Large intestine (tissue), 3 donors: ENCODE measurements around the gene ATP2B2. TPM values are rescaled to one million over a fixed set of nuclear protein-coding genes. Genes with fewer than 3 reads are reported as not detected.

Source experiments
- DNase-seq, 2 donors: peaks; one replicate each; pipeline versions ENCODE4 v3.0.0 to v3.0.0-alpha.2; 2013
- H3K27ac ChIP-seq: one replicate; pipeline ENCODE4 v1.5.1; 2013; ENCODE audit warnings: low read length
- H3K27me3 ChIP-seq: 2 replicates; pipeline ENCODE4 v1.6.1; 2013; ENCODE audit warnings: low read length; ENCODE audit not compliant: control insufficient read depth, insufficient read depth
- H3K36me3 ChIP-seq: 2 replicates; pipeline ENCODE4 v1.6.1; 2013; ENCODE audit warnings: low read length; ENCODE audit not compliant: control insufficient read depth, insufficient read depth
- H3K4me1 ChIP-seq: one replicate; pipeline ENCODE4 v1.6.1; 2013; ENCODE audit warnings: low read length; ENCODE audit not compliant: control insufficient read depth, insufficient read depth
- H3K4me3 ChIP-seq: one replicate; pipeline ENCODE4 v1.5.1; 2013; ENCODE audit warnings: low read length
- H3K9me3 ChIP-seq: one replicate; pipeline ENCODE4 v1.6.1; 2013; ENCODE audit warnings: mild to moderate bottlenecking, low read depth, low read length, moderate library complexity; ENCODE audit not compliant: control insufficient read depth
- WGBS: methylation state at CpG from one replicate; pipeline ENCODE4 v1.1.5; 2013; ENCODE audit warnings: low lambda C conversion rate; ENCODE audit not compliant: insufficient coverage; 5-methylcytosine and 5-hydroxymethylcytosine counted together
- polyA plus RNA-seq: library from polyadenylated mRNA; unstranded; fragments of 120-200 nt; gene quantifications from one replicate; pipeline ENCODE4 v1.2.1, GENCODE V29; 2013

The ATP2B2 gene
- polyA plus RNA-seq, 1 donor = 1.5 TPM

GRCh38 chr3:10288575-10288960, 216.8 kb downstream of the ATP2B2 start:
- Histone ChIP-seq H3K4me3 (no peak overlapping the region), H3K36me3 (peaks cover 29% of the 10 kb centered on the region), H3K27me3 (no peaks in the 10 kb centered on the region), H3K4me1 (peaks cover 3% of the 10 kb centered on the region), H3K27ac (no peak overlapping the region), H3K9me3 (no peaks in the 10 kb centered on the region)
- no peak for DNase-seq
- WGBS = no CpG with 5 or more reads among the region's 11 CpGs

- no CpG with 5 or more reads among the region's 12 CpGs for WGBS
- no peaks in the 10 kb centered on the region for H3K9me3 ChIP-seq
- peaks cover 32% of the 10 kb centered on the region for H3K36me3 ChIP-seq
- no peak overlapping the region for H3K27ac ChIP-seq
- DNase-seq = no peak
- H3K27me3 ChIP-seq = no peaks in the 10 kb centered on the region
- H3K4me3 ChIP-seq = no peak overlapping the region
- peaks cover 3% of the 10 kb centered on the region for H3K4me1 ChIP-seq
Observed at GRCh38 chr3:10287936-10288574, 217.3 kb downstream of the ATP2B2 start.

GRCh38 chr3:10286596-10287295, 218.6 kb downstream of the ATP2B2 start:
- no peak overlapping the region for H3K27ac ChIP-seq
- no peak overlapping the region for H3K4me3 ChIP-seq
- peak in 1 of 2 donors; percentile 20 for DNase-seq
- no peaks in the 10 kb centered on the region for H3K9me3 ChIP-seq
- H3K36me3 ChIP-seq = peaks cover 33% of the 10 kb centered on the region
- WGBS = no CpG with 5 or more reads among the region's 2 CpGs
- H3K27me3 ChIP-seq = no peaks in the 10 kb centered on the region
- no peaks in the 10 kb centered on the region for H3K4me1 ChIP-seq

GRCh38 chr3:10286133-10286524, 219.3 kb downstream of the ATP2B2 start:
- Histone ChIP-seq H3K4me1 (no peaks in the 10 kb centered on the region), H3K36me3 (peaks cover 36% of the 10 kb centered on the region), H3K27ac (no peak overlapping the region), H3K27me3 (no peaks in the 10 kb centered on the region), H3K9me3 (no peaks in the 10 kb centered on the region), H3K4me3 (no peak overlapping the region)
- WGBS = 94% methylated on average over 3 of the region's 5 CpGs
- DNase-seq = no peak

GRCh38 chr3:10285272-10286132, 219.9 kb downstream of the ATP2B2 start:
- no CpG with 5 or more reads among the region's 12 CpGs for WGBS
- H3K27ac ChIP-seq = no peak overlapping the region
- peaks cover 43% of the 10 kb centered on the region for H3K36me3 ChIP-seq

GRCh38 chr3:10284496-10284895, 220.9 kb downstream of the ATP2B2 start:
- Histone ChIP-seq H3K36me3 (peaks cover 53% of the 10 kb centered on the region), H3K4me1 (no peaks in the 10 kb centered on the region)
- 80% methylated on average over 1 of the region's 9 CpGs for WGBS

More at GRCh38 chr3:10285272-10286132, 219.9 kb downstream of the ATP2B2 start:
- no peaks in the 10 kb centered on the region for H3K9me3 ChIP-seq
- no peaks in the 10 kb centered on the region for H3K27me3 ChIP-seq
- DNase-seq = no peak
- no peak overlapping the region for H3K4me3 ChIP-seq
- no peaks in the 10 kb centered on the region for H3K4me1 ChIP-seq

GRCh38 chr3:10283638-10284037, 221.7 kb downstream of the ATP2B2 start:
- Histone ChIP-seq H3K4me3 (no peak overlapping the region), H3K4me1 (no peaks in the 10 kb centered on the region), H3K9me3 (no peaks in the 10 kb centered on the region), H3K36me3 (peaks cover 59% of the 10 kb centered on the region), H3K27ac (no peak overlapping the region), H3K27me3 (no peaks in the 10 kb centered on the region)
- WGBS = no CpG with 5 or more reads among the region's 5 CpGs
- DNase-seq = no peak

More at GRCh38 chr3:10284496-10284895, 220.9 kb downstream of the ATP2B2 start:
- Histone ChIP-seq H3K27me3 (no peaks in the 10 kb centered on the region), H3K9me3 (no peaks in the 10 kb centered on the region), H3K4me3 (no peak overlapping the region), H3K27ac (no peak overlapping the region)
- DNase-seq = no peak

GRCh38 chr3:10281951-10282350, 223.4 kb downstream of the ATP2B2 start:
- H3K4me3 ChIP-seq = no peak overlapping the region
- DNase-seq = no peak
- no peaks in the 10 kb centered on the region for H3K27me3 ChIP-seq
- peaks cover 63% of the 10 kb centered on the region for H3K36me3 ChIP-seq
- no peaks in the 10 kb centered on the region for H3K4me1 ChIP-seq
- no CpG with 5 or more reads among the region's 5 CpGs for WGBS
- no peaks in the 10 kb centered on the region for H3K9me3 ChIP-seq
- no peak overlapping the region for H3K27ac ChIP-seq

- Histone ChIP-seq H3K27ac (no peak overlapping the region), H3K27me3 (no peaks in the 10 kb centered on the region), H3K4me1 (no peaks in the 10 kb centered on the region), H3K36me3 (peaks cover 63% of the 10 kb centered on the region), H3K9me3 (no peaks in the 10 kb centered on the region), H3K4me3 (no peak overlapping the region)
- WGBS = 100% methylated on average over 1 of the region's 6 CpGs
- no peak for DNase-seq
Observed at GRCh38 chr3:10280571-10280970, 224.8 kb downstream of the ATP2B2 start.

GRCh38 chr3:10280177-10280529, 225.2 kb downstream of the ATP2B2 start:
- Histone ChIP-seq H3K4me3 (no peak overlapping the region), H3K36me3 (peaks cover 63% of the 10 kb centered on the region), H3K4me1 (no peaks in the 10 kb centered on the region), H3K27ac (no peak overlapping the region), H3K9me3 (no peaks in the 10 kb centered on the region), H3K27me3 (no peaks in the 10 kb centered on the region)
- WGBS = no CpG with 5 or more reads among the region's 5 CpGs
- DNase-seq = no peak
